ENCODE measurements around the gene RTN4RL1. TPM values are rescaled to one million over a fixed set of nuclear protein-coding genes. Genes with fewer than 3 reads are reported as not detected.

The RTN4RL1 gene
- total and polyA plus RNA-seq, 9 donors = 0.30 to 4.1 (median 1.6) TPM; not detected in 1

GRCh38 chr17:2011411-2012371 lies 13.4 kb downstream of the RTN4RL1 start:
- H3K4me1 ChIP-seq (ENCODE audit: insufficient read depth) = peaks cover 5% of the 10 kb centered on the region
- H3K36me3 ChIP-seq = no peaks in the 10 kb centered on the region
- peak overlapping the region; percentile 13 to 54 for H3K27ac ChIP-seq
- intact Hi-C loops (cut with DNase I) = loop anchor here in 1 of 4 donors (10.0 kb wide), 1 partner anchor 57 kb away; no protein-coding TSS in a partner anchor
- DNase-seq = no peak
- H3K4me3 ChIP-seq = no peak overlapping the region
- H3K9me3 ChIP-seq = no peaks in the 10 kb centered on the region
- 13 to 21% (median 18%) methylated on average over 24 of the region's 24 CpGs for WGBS, 3 donors
- no peaks in the 10 kb centered on the region for H3K27me3 ChIP-seq
- TF ChIP-seq POLR2A (IDR thresholded peaks at IDR 0.05) = no peak
- TF ChIP-seq CTCF (IDR thresholded peaks at IDR 0.05) = no peak
- TF ChIP-seq EP300 (IDR thresholded peaks at IDR 0.05) = no peak

GRCh38 chr17:2009737-2010136 lies 15.4 kb downstream of the RTN4RL1 start:
- TF ChIP-seq EP300 (IDR thresholded peaks at IDR 0.05) (no peak), POLR2A (IDR thresholded peaks at IDR 0.05) (no peak), CTCF (IDR thresholded peaks at IDR 0.05) (no peak)
- Histone ChIP-seq H3K9me3 (no peaks in the 10 kb centered on the region), H3K27ac (no peak overlapping the region), H3K36me3 (no peaks in the 10 kb centered on the region), H3K27me3 (no peaks in the 10 kb centered on the region), H3K4me3 (no peak overlapping the region), H3K4me1 (ENCODE audit: insufficient read depth) (peaks cover 6% of the 10 kb centered on the region)
- DNase-seq = no peak
- WGBS, 3 donors = 94 to 98% (median 97%) methylated on average over 8 to 10 of the region's 10 CpGs
- intact Hi-C loops (cut with DNase I) = loop anchor here in 1 of 4 donors (10.0 kb wide), 1 partner anchor 55 kb away; no protein-coding TSS in a partner anchor

- Histone ChIP-seq H3K27ac (no peak overlapping the region), H3K27me3 (no peaks in the 10 kb centered on the region), H3K9me3 (no peaks in the 10 kb centered on the region), H3K4me1 (ENCODE audit: insufficient read depth) (peaks cover 9% of the 10 kb centered on the region), H3K4me3 (no peak overlapping the region), H3K36me3 (no peaks in the 10 kb centered on the region)
- DNase-seq = no peak
- intact Hi-C loops (cut with DNase I) = no loop called here
- no peak for TF ChIP-seq POLR2A (IDR thresholded peaks at IDR 0.05)
- no peak for TF ChIP-seq EP300 (IDR thresholded peaks at IDR 0.05)
- no peak for TF ChIP-seq CTCF (IDR thresholded peaks at IDR 0.05)
- WGBS, 3 donors = 88 to 91% (median 91%) methylated on average over 15 of the region's 15 CpGs
These were observed 16.6 kb downstream of the RTN4RL1 start for GRCh38 chr17:2008332-2009126.

GRCh38 chr17:2004435-2004952 lies 20.6 kb downstream of the RTN4RL1 start:
- peak; percentile 39 to 78 (median 52) for DNase-seq
- 33 to 50% (median 39%) methylated on average over 12 of the region's 12 CpGs for WGBS, 3 donors

More at GRCh38 chr17:2004435-2004952, 20.6 kb downstream of the RTN4RL1 start:
- Histone ChIP-seq H3K4me3 (no peak overlapping the region), H3K27me3 (no peaks in the 10 kb centered on the region), H3K27ac (peak overlapping the region; percentile 19 to 55), H3K4me1 (ENCODE audit: insufficient read depth) (peaks cover 7% of the 10 kb centered on the region), H3K9me3 (no peaks in the 10 kb centered on the region), H3K36me3 (no peaks in the 10 kb centered on the region)
- intact Hi-C loops (cut with DNase I) = no loop called here
- TF ChIP-seq CTCF (IDR thresholded peaks at IDR 0.05) (no peak), POLR2A (IDR thresholded peaks at IDR 0.05) (no peak), EP300 (IDR thresholded peaks at IDR 0.05) (no peak)
